AG09309 (cell line): Measurements from ENCODE around the gene SST.

Experiments used
- DNase-seq: peaks from one replicate; pipeline ENCODE4 v3.0.0-alpha.2; 2010; ENCODE audit warnings: low read depth
- H3K4me3 ChIP-seq: 2 replicates; pipeline ENCODE4 v1.5.1; 2011; ENCODE audit warnings: mild to moderate bottlenecking, low read depth, low read length, moderate library complexity; ENCODE audit not compliant: control insufficient read depth
- CTCF ChIP-seq: IDR thresholded peaks from 2 replicates; pipeline ENCODE4 v1.5.1; 2011; ENCODE audit warnings: mild to moderate bottlenecking, low read depth, low read length, inconsistent platforms; ENCODE audit not compliant: insufficient read depth, control insufficient read depth; ENCODE audit errors: missing control alignments

Gene SST

GRCh38 chr3:187698499-187699399 is 28.6 kb upstream of the SST start:
- DNase-seq, result no peak
- no peak for TF ChIP-seq CTCF
- H3K4me3 ChIP-seq, result no peak overlapping the region

GRCh38 chr3:187696021-187696420 is 25.8 kb upstream of the SST start:
- H3K4me3 ChIP-seq, result no peak overlapping the region
- no peak for DNase-seq
- TF ChIP-seq CTCF, result no peak

GRCh38 chr3:187695449-187695848 is 25.3 kb upstream of the SST start:
- DNase-seq, result no peak
- no peak for TF ChIP-seq CTCF
- H3K4me3 ChIP-seq, result no peak overlapping the region

- no peak for TF ChIP-seq CTCF
- no peak overlapping the region for H3K4me3 ChIP-seq
- no peak for DNase-seq
These were observed 24.6 kb upstream of the SST start for GRCh38 chr3:187694801-187695200.

GRCh38 chr3:187693431-187693830 is 23.2 kb upstream of the SST start:
- DNase-seq, result no peak
- H3K4me3 ChIP-seq, result no peak overlapping the region
- TF ChIP-seq CTCF, result no peak

GRCh38 chr3:187689984-187690383 is 19.8 kb upstream of the SST start:
- TF ChIP-seq CTCF, result no peak
- no peak overlapping the region for H3K4me3 ChIP-seq
- DNase-seq, result no peak
